Measurements from ENCODE around the gene FOXB1.

- no peak for TF ChIP-seq CTCF (conservative IDR thresholded peaks at IDR 0.05 in 1 of 2, IDR thresholded peaks at IDR 0.05 in 1 of 2; ENCODE audit: extremely low read depth in 1 of 2, insufficient read depth in 1 of 2, low read depth in 1 of 2, low read length in 2 of 2)
- TF ChIP-seq EZH2 (IDR thresholded peaks at IDR 0.05; ENCODE audit: borderline replicate concordance, low read length), result no peak
Observed at GRCh38 chr15:60002528-60003218, 1.4 kb upstream of the FOXB1 start.
